WTC11 (cell line): ENCODE measurements around the gene PAQR6. TPM values are rescaled to one million over a fixed set of nuclear protein-coding genes. Genes with fewer than 3 reads are reported as not detected.

Experiments used
- ARID4B ChIP-seq: sonication (generic); formaldehyde crosslinking; IDR thresholded peaks from 2 replicates; pipeline ENCODE4 v1.8.0; 2023; ENCODE audit warnings: missing genetic modification reagents, mild to moderate bottlenecking, borderline replicate concordance
- ATF1 ChIP-seq: sonication (generic); formaldehyde crosslinking; IDR thresholded peaks from 2 replicates; pipeline ENCODE4 v1.8.1; 2023; ENCODE audit warnings: mild to moderate bottlenecking, moderate library complexity, missing genetic modification reagents
- ATF6 ChIP-seq: sonication (generic); formaldehyde crosslinking; IDR thresholded peaks from 2 replicates; pipeline ENCODE4 v1.8.1; 2023; ENCODE audit warnings: mild to moderate bottlenecking, missing genetic modification reagents
- CBFB ChIP-seq: sonication (generic); formaldehyde crosslinking; IDR thresholded peaks from 2 replicates; pipeline ENCODE4 v1.8.1; 2022; ENCODE audit warnings: mild to moderate bottlenecking, low read depth, missing genetic modification reagents
- CREB1 ChIP-seq: sonication (generic); formaldehyde crosslinking; IDR thresholded peaks from 2 replicates; pipeline ENCODE4 v1.8.0; 2023; ENCODE audit warnings: mild to moderate bottlenecking, missing genetic modification reagents
- ESRRA ChIP-seq: sonication (generic); formaldehyde crosslinking; IDR thresholded peaks from 2 replicates; pipeline ENCODE4 v1.8.1; 2022; ENCODE audit warnings: mild to moderate bottlenecking, missing genetic modification reagents, borderline replicate concordance
- FOXP1 ChIP-seq: sonication (generic); formaldehyde crosslinking; IDR thresholded peaks from 2 replicates; pipeline ENCODE4 v1.8.0; 2022; ENCODE audit warnings: missing genetic modification reagents, mild to moderate bottlenecking, moderate library complexity, borderline replicate concordance
- GTF2I ChIP-seq: fragments of 250-450 bp; sonication (Bioruptor Pico); conservative IDR thresholded peaks from 2 replicates; pipeline ENCODE4 v1.4.0; 2021; ENCODE audit warnings: mild to moderate bottlenecking
- NFATC4 ChIP-seq: fragments of 250-450 bp; sonication (Bioruptor Pico); IDR thresholded peaks from 2 replicates; pipeline ENCODE4 v1.9.0; 2021; ENCODE audit warnings: mild to moderate bottlenecking
- NR2C2 ChIP-seq: sonication (generic); formaldehyde crosslinking; IDR thresholded peaks from 2 replicates; pipeline ENCODE4 v1.8.0; 2022; ENCODE audit warnings: mild to moderate bottlenecking, missing genetic modification reagents
- NR3C1 ChIP-seq: sonication (generic); formaldehyde crosslinking; conservative IDR thresholded peaks from 2 replicates; pipeline ENCODE4 v1.8.1; 2023; ENCODE audit warnings: low read depth, mild to moderate bottlenecking, missing genetic modification reagents
- OVOL2 ChIP-seq: fragments of 250-450 bp; sonication (Bioruptor Pico); IDR thresholded peaks from 2 replicates; pipeline ENCODE4 v1.9.0; 2021; ENCODE audit warnings: mild to moderate bottlenecking, borderline replicate concordance
- PRDM15 ChIP-seq: sonication (generic); formaldehyde crosslinking; IDR thresholded peaks from 2 replicates; pipeline ENCODE4 v1.8.0; 2022; ENCODE audit warnings: missing genetic modification reagents
- RORB ChIP-seq: fragments of 250-450 bp; sonication (Bioruptor Pico); IDR thresholded peaks from 2 replicates; pipeline ENCODE4 v1.9.0; 2021; ENCODE audit warnings: mild to moderate bottlenecking
- SMAD4 ChIP-seq: sonication (generic); formaldehyde crosslinking; IDR thresholded peaks from 2 replicates; pipeline ENCODE4 v1.8.0; 2022; ENCODE audit warnings: mild to moderate bottlenecking, missing genetic modification reagents
- SP1 ChIP-seq: sonication (generic); formaldehyde crosslinking; conservative IDR thresholded peaks from 2 replicates; pipeline ENCODE4 v1.8.1; 2022; ENCODE audit warnings: missing genetic modification reagents
- TCF7 ChIP-seq: sonication (generic); formaldehyde crosslinking; IDR thresholded peaks from 2 replicates; pipeline ENCODE4 v1.8.0; 2022; ENCODE audit warnings: mild to moderate bottlenecking, low read depth, missing genetic modification reagents, moderate library complexity
- ZBTB21 ChIP-seq: sonication (generic); formaldehyde crosslinking; IDR thresholded peaks from 2 replicates; pipeline ENCODE4 v1.8.1; 2023; ENCODE audit warnings: mild to moderate bottlenecking, missing genetic modification reagents, borderline replicate concordance
- ZMAT4 ChIP-seq: fragments of 250-450 bp; sonication (Bioruptor Pico); IDR thresholded peaks from 2 replicates; pipeline ENCODE4 v1.9.0; 2021; ENCODE audit warnings: mild to moderate bottlenecking
- ZNF121 ChIP-seq: sonication (generic); formaldehyde crosslinking; IDR thresholded peaks from 2 replicates; pipeline ENCODE4 v1.8.0; 2023; ENCODE audit warnings: missing genetic modification reagents
- ZNF232 ChIP-seq: sonication (generic); formaldehyde crosslinking; IDR thresholded peaks from 2 replicates; pipeline ENCODE4 v1.8.0; 2022; ENCODE audit warnings: mild to moderate bottlenecking, missing genetic modification reagents
- ZNF317 ChIP-seq: sonication (generic); formaldehyde crosslinking; IDR thresholded peaks from 2 replicates; pipeline ENCODE4 v1.8.1; 2023; ENCODE audit warnings: low read depth, mild to moderate bottlenecking, moderate library complexity, missing genetic modification reagents, borderline replicate concordance
- ZNF512 ChIP-seq: sonication (generic); formaldehyde crosslinking; IDR thresholded peaks from 2 replicates; pipeline ENCODE4 v1.8.1; 2022; ENCODE audit warnings: missing genetic modification reagents, borderline replicate concordance
- ZSCAN18 ChIP-seq: fragments of 250-450 bp; sonication (Bioruptor Pico); IDR thresholded peaks from 2 replicates; pipeline ENCODE4 v2.1.2; 2022; ENCODE audit warnings: mild to moderate bottlenecking, moderate library complexity
- total RNA-seq: library from RNA; stranded (reverse); gene quantifications from 3 replicates; pipeline ENCODE4 v1.2.3, GENCODE V29; 2021

The PAQR6 gene
- total RNA-seq, 1 experiment from 2014 or later: 5.9 TPM

GRCh38 chr1:156245451-156246232 lies 2.2 kb downstream of the PAQR6 start (continued):
- TF ChIP-seq CBFB (0 out of 2 replicates have a peak, but pooled peaks have one; percentile 36), CREB1 (no peak), PRDM15 (CRISPR knock-in tag) (peak; percentile 56), ZMAT4 (CRISPR knock-in tag) (no peak), ZBTB21 (peak; percentile 41; the same call in 1 of the 2 replicates), NR3C1 (0 out of 2 replicates have a peak, but pooled peaks have one; percentile 69), GTF2I (CRISPR knock-in tag) (no peak), ZNF317 (CRISPR knock-in tag) (no peak), TCF7 (CRISPR knock-in tag) (0 out of 2 replicates have a peak, but pooled peaks have one; percentile 47), FOXP1 (CRISPR knock-in tag) (no peak), ZNF232 (CRISPR knock-in tag) (no peak), NFATC4 (no peak), ATF6 (no peak), ATF1 (peak; percentile 85; the same call in 1 of the 2 replicates), ARID4B (CRISPR knock-in tag) (peak; percentile 90; the same call in 1 of the 2 replicates), RORB (no peak), ESRRA (no peak), ZSCAN18 (CRISPR knock-in tag) (no peak), ZNF512 (CRISPR knock-in tag) (no peak), SMAD4 (CRISPR knock-in tag) (no peak), ZNF121 (CRISPR knock-in tag) (no peak), OVOL2 (no peak), NR2C2 (no peak), SP1 (CRISPR knock-in tag) (0 out of 2 replicates have a peak, but pooled peaks have one; percentile 55)
- TF ChIP-seq, all 79 proteins: peak for 27
